Activated T-cell treated with anti-CD3 and anti-CD28 coated beads, Interleukin-2, amount 50 U/mL, for 72 hours (primary cell): Measurements from ENCODE around the gene FAF2. TPM values are rescaled to one million over a fixed set of nuclear protein-coding genes. Genes with fewer than 3 reads are reported as not detected.

Experiments
- ATAC-seq, 2 donors: fragments of 150-1000 bp; cut with Tn5 transposase; replicated peaks in 1 of 2; 2 replicates each; pipeline ENCODE4 v1.10.0; 2021; ENCODE audit warnings: moderate library complexity in 2 of 2, mild to moderate bottlenecking in 1 of 2
- DNase-seq, 2 donors: peaks; one replicate each; pipeline ENCODE4 v3.0.0; 2021 to 2022; ENCODE audit warnings: mixed read lengths in 1 of 2
- H3K27ac Mint-ChIP-seq: one replicate; pipeline ENCODE4 v1.8.0; 2022; ENCODE audit warnings: mild to moderate bottlenecking, moderate library complexity, mixed read lengths
- H3K27me3 Mint-ChIP-seq: one replicate; pipeline ENCODE4 v1.8.0; 2022; ENCODE audit warnings: low read depth, mixed read lengths
- H3K36me3 Mint-ChIP-seq, 2 donors: one replicate each; pipeline ENCODE4 v1.8.0; 2022; ENCODE audit warnings: mixed read lengths in 2 of 2, mild to moderate bottlenecking in 1 of 2; ENCODE audit not compliant: insufficient read depth in 2 of 2
- H3K4me1 Mint-ChIP-seq: one replicate; pipeline ENCODE4 v1.8.0; 2022; ENCODE audit warnings: low read depth, mixed read lengths
- H3K4me3 Mint-ChIP-seq, 2 donors: one replicate each; pipeline ENCODE4 v1.8.0; 2022; ENCODE audit warnings: mild to moderate bottlenecking in 2 of 2, mixed read lengths in 2 of 2, moderate library complexity in 2 of 2
- H3K9me3 Mint-ChIP-seq, 2 donors: one replicate each; pipeline ENCODE4 v1.8.0; 2022; ENCODE audit warnings: mixed read lengths in 2 of 2
- total RNA-seq, 2 donors: library from RNA; stranded (reverse); gene quantifications; one replicate each; pipeline ENCODE4 v1.2.3, GENCODE V29; 2022

FAF2 gene
- total RNA-seq, 2 donors from 2014 or later, result 44.8 to 45.0 TPM

DNA sequence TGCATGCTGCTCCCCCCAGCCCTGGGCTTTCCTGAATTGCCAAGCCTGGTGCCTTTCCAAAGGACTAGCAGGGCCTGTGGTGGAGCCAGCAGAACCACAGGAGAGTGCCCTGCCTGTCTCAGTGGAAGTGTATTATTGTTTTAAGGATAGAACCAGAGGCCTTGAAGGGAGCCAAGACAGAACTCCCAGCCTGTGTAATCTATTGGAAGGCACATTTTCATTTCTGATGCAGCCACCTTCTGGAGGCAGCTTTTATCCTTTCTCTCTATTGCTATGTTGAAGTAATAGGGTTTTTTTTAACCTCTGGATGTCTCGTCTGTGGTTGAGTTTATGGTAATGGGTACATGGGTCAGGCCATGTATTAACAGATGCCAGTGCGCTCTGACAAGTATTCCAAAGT, 59.7 kb downstream of the FAF2 start:
- no peaks in the 10 kb centered on the region for H3K9me3 Mint-ChIP-seq
- ATAC-seq (no peak), DNase-seq (no peak)
- H3K27ac Mint-ChIP-seq, result no peak overlapping the region
- H3K27me3 Mint-ChIP-seq, result no peaks in the 10 kb centered on the region
- no peaks in the 10 kb centered on the region for H3K4me1 Mint-ChIP-seq
- no peak overlapping the region for H3K4me3 Mint-ChIP-seq
- H3K36me3 Mint-ChIP-seq, result peaks cover 6 to 11% of the 10 kb centered on the region in 2 donors

DNA sequence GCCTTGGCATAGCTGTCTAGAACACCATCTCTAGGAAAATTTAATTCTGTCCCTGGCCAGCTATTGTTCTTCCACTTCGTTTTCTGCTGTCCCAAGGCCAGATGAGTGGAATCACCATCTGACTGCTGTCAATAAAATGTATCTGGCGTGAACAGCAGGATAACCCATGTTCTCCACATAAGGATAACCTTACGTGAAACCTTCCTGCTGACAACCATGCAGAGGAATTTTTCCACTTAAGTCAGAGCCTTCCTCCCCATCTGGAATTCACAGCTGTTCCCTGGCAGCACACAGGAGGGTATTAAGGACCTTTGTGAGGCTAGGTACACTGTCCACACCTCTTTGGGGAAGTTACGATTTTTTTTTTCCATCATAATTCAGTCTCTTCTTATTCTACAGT, 60.4 kb downstream of the FAF2 start:
- DNase-seq (no peak), ATAC-seq (no peak)
- Mint-ChIP-seq H3K27me3 (no peaks in the 10 kb centered on the region), H3K4me1 (no peaks in the 10 kb centered on the region), H3K36me3 (peaks cover 6 to 8% of the 10 kb centered on the region in 2 donors), H3K9me3 (no peaks in the 10 kb centered on the region), H3K4me3 (no peak overlapping the region), H3K27ac (peak overlapping the region; percentile 35)

GRCh38 chr5:176513788-176514187, 65.6 kb downstream of the FAF2 start:
- H3K36me3 Mint-ChIP-seq, result no peaks in the 10 kb centered on the region
- no peaks in the 10 kb centered on the region for H3K9me3 Mint-ChIP-seq
- H3K27ac Mint-ChIP-seq, result no peak overlapping the region
- no peaks in the 10 kb centered on the region for H3K27me3 Mint-ChIP-seq
- H3K4me1 Mint-ChIP-seq, result no peaks in the 10 kb centered on the region
- no peak overlapping the region for H3K4me3 Mint-ChIP-seq
- ATAC-seq (no peak), DNase-seq (no peak)

- H3K36me3 Mint-ChIP-seq, result no peaks in the 10 kb centered on the region
- no peak overlapping the region for H3K4me3 Mint-ChIP-seq
- H3K4me1 Mint-ChIP-seq, result no peaks in the 10 kb centered on the region
- H3K27ac Mint-ChIP-seq, result no peak overlapping the region
- no peaks in the 10 kb centered on the region for H3K27me3 Mint-ChIP-seq
- DNase-seq (no peak), ATAC-seq (no peak)
- no peaks in the 10 kb centered on the region for H3K9me3 Mint-ChIP-seq
Observed at GRCh38 chr5:176514244-176514950, 66.2 kb downstream of the FAF2 start.

DNA sequence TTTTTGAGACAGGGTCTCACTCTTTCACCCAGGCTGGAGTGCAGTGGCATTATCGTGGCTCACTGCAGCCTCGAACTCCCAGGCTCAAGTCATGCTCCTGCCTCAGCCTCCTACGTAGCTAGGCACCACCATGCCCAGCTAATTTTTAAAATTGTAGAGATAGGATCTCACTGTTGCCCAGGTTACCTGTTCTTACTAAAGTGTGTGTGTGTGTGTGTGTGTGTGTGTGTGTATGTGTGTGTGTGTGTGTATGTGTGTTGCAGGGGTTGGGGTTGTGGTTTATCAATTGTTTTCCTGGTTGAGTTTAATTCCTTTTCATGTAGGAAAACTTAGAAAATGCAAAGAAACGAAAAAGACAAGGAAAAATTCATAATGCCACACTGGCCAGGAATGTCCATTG, 67.2 kb downstream of the FAF2 start:
- H3K4me1 Mint-ChIP-seq, result no peaks in the 10 kb centered on the region
- H3K4me3 Mint-ChIP-seq, result no peak overlapping the region
- no peaks in the 10 kb centered on the region for H3K9me3 Mint-ChIP-seq
- ATAC-seq (no peak), DNase-seq (no peak)
- H3K36me3 Mint-ChIP-seq, result no peaks in the 10 kb centered on the region
- no peak overlapping the region for H3K27ac Mint-ChIP-seq
- no peaks in the 10 kb centered on the region for H3K27me3 Mint-ChIP-seq

DNA sequence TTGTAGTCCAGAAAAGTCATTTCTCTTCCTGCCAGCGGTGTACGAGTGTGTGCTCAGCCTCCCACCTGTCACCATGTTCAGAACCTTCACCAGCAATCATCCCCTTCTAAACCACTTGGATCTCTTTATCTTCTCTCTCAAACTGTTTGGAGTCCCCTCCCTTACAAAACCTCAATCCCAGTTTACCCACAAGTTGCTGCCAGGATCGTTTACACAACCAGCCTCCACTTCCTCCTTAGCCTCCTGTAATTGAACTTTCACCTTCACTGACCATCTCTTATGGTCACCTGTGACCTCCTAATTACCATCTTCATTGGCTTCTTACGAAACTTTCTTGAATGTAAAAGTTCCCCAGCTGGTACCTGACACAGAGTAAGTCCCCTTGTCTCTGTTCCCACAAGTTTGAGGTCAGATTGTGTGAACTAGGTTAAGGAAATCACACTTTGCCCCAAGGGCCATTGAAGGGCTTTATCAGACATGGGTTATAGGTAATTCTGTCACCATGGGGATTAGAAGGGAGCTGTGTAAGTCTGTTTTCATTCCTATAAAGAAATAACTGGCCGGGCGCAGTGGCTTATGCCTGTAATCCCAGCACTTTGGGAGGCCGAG, 69.0 kb downstream of the FAF2 start:
- no peaks in the 10 kb centered on the region for H3K36me3 Mint-ChIP-seq
- DNase-seq (no peak), ATAC-seq (no peak)
- H3K27ac Mint-ChIP-seq, result peak overlapping the region; percentile 1
- no peaks in the 10 kb centered on the region for H3K4me1 Mint-ChIP-seq
- no peak overlapping the region for H3K4me3 Mint-ChIP-seq
- H3K9me3 Mint-ChIP-seq, result no peaks in the 10 kb centered on the region
- no peaks in the 10 kb centered on the region for H3K27me3 Mint-ChIP-seq

DNA sequence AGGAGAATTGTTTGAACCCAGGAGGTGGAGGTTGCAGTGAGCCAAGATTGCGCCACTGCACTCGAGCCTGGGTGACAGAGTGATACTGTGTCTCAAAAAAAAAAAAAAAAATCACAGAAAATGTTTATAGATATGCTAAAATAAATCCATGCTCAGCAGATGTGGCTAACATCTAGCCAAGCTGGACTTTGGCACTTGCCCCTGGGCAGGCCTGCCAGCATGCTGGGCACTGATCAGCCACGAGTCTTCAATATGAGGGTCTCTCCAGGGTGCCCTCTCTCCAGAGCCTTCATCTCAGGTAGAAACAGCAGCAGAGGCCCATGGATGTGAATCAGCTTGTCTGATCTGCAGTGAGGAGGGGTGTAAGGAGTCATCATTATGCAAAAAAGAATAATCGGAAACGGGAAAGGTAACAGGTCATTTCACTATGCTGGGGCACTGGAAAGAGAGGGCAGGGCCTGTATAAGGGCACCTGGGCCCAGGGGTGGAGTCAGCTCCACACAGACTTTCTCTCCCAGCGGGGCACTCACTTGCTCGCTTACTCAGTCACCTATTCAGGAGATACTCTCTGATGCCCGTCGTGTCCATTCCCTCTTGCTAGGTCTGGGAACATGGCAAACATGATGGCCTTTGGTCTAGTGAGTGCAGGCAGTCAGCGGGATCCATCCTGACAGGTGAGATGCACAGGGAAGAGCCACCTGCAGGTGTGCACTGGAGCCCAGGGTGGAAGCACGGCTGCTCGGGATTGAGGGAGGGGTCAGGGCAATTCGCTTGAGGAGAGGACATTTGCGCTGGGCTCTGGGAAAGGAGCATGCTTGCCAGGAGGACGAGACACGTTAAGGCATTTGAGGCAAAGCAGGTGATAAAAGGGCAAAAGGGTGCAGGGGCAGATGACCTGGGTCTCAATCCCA, 71.9 kb downstream of the FAF2 start:
- no peak overlapping the region for H3K27ac Mint-ChIP-seq
- H3K36me3 Mint-ChIP-seq, result no peaks in the 10 kb centered on the region
- H3K9me3 Mint-ChIP-seq, result no peaks in the 10 kb centered on the region
- peaks cover 11% of the 10 kb centered on the region for H3K4me1 Mint-ChIP-seq
- no peaks in the 10 kb centered on the region for H3K27me3 Mint-ChIP-seq
- no peak overlapping the region for H3K4me3 Mint-ChIP-seq
- ATAC-seq, result peak; percentile 24 to 42
- DNase-seq, result no peak

GRCh38 chr5:176521286-176521685, 73.1 kb downstream of the FAF2 start:
- no peak for DNase-seq
- Mint-ChIP-seq H3K4me1 (peaks cover 11% of the 10 kb centered on the region), H3K4me3 (no peak overlapping the region), H3K27me3 (no peaks in the 10 kb centered on the region), H3K27ac (no peak overlapping the region), H3K9me3 (no peaks in the 10 kb centered on the region), H3K36me3 (no peaks in the 10 kb centered on the region)
- peak; percentile 10 to 23 for ATAC-seq

DNA sequence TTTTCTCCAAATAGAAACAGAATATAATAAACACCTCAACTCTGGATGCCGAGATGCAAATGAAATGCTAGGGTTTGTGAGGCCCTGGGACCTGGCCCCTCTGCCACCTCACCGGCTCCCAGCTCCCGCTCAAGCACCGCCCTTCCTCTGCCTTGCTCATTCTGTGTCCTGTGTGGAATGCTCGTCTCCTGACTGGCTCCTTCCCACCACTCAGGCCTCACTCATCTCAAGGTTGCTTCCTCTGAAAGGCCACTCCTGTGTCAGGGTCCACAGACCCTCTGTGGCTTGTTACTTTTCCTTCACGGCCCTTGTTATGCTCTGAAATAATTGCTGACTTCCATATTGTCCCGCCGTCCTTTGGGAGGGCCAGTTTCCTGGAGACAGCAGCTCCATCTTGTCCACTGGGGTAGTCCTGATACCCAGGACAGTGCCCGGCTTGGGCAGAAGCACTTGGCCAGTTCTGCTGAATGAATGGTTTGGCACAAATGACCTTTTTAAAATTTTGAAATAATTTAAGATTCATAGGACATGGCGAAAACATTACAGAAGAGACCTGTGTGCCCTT, 73.6 kb downstream of the FAF2 start:
- H3K27ac Mint-ChIP-seq, result no peak overlapping the region

GRCh38 chr5:176524138-176524537, 76.0 kb downstream of the FAF2 start:
- Mint-ChIP-seq H3K27ac (peak overlapping the region; percentile 24), H3K9me3 (no peaks in the 10 kb centered on the region), H3K4me3 (no peak overlapping the region), H3K36me3 (no peaks in the 10 kb centered on the region), H3K27me3 (no peaks in the 10 kb centered on the region), H3K4me1 (peaks cover 11% of the 10 kb centered on the region)
- DNase-seq (no peak), ATAC-seq (no peak)

More for the DNA sequence above, 73.6 kb downstream of the FAF2 start:
- no peaks in the 10 kb centered on the region for H3K27me3 Mint-ChIP-seq
- no peaks in the 10 kb centered on the region for H3K9me3 Mint-ChIP-seq
- DNase-seq (no peak), ATAC-seq (peak; percentile 8 to 19)
- no peak overlapping the region for H3K4me3 Mint-ChIP-seq
- no peaks in the 10 kb centered on the region for H3K36me3 Mint-ChIP-seq
- H3K4me1 Mint-ChIP-seq, result peaks cover 11% of the 10 kb centered on the region

GRCh38 chr5:176524987-176525386, 76.8 kb downstream of the FAF2 start:
- no peak for ATAC-seq
- no peak for DNase-seq
- no peak overlapping the region for H3K27ac Mint-ChIP-seq
- no peaks in the 10 kb centered on the region for H3K9me3 Mint-ChIP-seq
- peaks cover 17% of the 10 kb centered on the region for H3K4me1 Mint-ChIP-seq
- no peaks in the 10 kb centered on the region for H3K36me3 Mint-ChIP-seq
- H3K27me3 Mint-ChIP-seq, result no peaks in the 10 kb centered on the region
- H3K4me3 Mint-ChIP-seq, result no peak overlapping the region

- DNase-seq (no peak), ATAC-seq (no peak)
- no peak overlapping the region for H3K4me3 Mint-ChIP-seq
- no peaks in the 10 kb centered on the region for H3K9me3 Mint-ChIP-seq
- peak overlapping the region; percentile 51 for H3K27ac Mint-ChIP-seq
- peaks cover 18% of the 10 kb centered on the region for H3K4me1 Mint-ChIP-seq
- H3K27me3 Mint-ChIP-seq, result no peaks in the 10 kb centered on the region
- H3K36me3 Mint-ChIP-seq, result no peaks in the 10 kb centered on the region
Observed at GRCh38 chr5:176525677-176526076, 77.5 kb downstream of the FAF2 start.

GRCh38 chr5:176526462-176526861, 78.3 kb downstream of the FAF2 start:
- H3K4me3 Mint-ChIP-seq, result no peak overlapping the region
- ATAC-seq (no peak), DNase-seq (no peak)
- no peak overlapping the region for H3K27ac Mint-ChIP-seq
- peaks cover 23% of the 10 kb centered on the region for H3K4me1 Mint-ChIP-seq
- peaks cover 0 to 2% of the 10 kb centered on the region in 2 donors for H3K36me3 Mint-ChIP-seq
- no peaks in the 10 kb centered on the region for H3K9me3 Mint-ChIP-seq
- no peaks in the 10 kb centered on the region for H3K27me3 Mint-ChIP-seq
